Mammary epithelial cell (primary cell): ENCODE measurements around the gene IP6K3.

ENCODE experiments used
- EZH2 ChIP-seq: IDR thresholded peaks from 2 replicates; pipeline ENCODE4 v1.6.1; 2012; ENCODE audit warnings: low read length, inconsistent platforms, borderline replicate concordance
- TF ChIP-seq, protein P1 (sequence below), 2 donors: IDR thresholded peaks in 1 of 2; conservative IDR thresholded peaks in 1 of 2; 2 replicates each; pipeline ENCODE4 v1.5.1; 2011 to 2012; ENCODE audit warnings: inconsistent platforms in 2 of 2, low read length in 2 of 2, mild to moderate bottlenecking in 2 of 2, control low read depth in 1 of 2, low read depth in 1 of 2; ENCODE audit not compliant: insufficient read depth in 1 of 2; ENCODE audit errors: extremely low read depth in 1 of 2

DNA sequence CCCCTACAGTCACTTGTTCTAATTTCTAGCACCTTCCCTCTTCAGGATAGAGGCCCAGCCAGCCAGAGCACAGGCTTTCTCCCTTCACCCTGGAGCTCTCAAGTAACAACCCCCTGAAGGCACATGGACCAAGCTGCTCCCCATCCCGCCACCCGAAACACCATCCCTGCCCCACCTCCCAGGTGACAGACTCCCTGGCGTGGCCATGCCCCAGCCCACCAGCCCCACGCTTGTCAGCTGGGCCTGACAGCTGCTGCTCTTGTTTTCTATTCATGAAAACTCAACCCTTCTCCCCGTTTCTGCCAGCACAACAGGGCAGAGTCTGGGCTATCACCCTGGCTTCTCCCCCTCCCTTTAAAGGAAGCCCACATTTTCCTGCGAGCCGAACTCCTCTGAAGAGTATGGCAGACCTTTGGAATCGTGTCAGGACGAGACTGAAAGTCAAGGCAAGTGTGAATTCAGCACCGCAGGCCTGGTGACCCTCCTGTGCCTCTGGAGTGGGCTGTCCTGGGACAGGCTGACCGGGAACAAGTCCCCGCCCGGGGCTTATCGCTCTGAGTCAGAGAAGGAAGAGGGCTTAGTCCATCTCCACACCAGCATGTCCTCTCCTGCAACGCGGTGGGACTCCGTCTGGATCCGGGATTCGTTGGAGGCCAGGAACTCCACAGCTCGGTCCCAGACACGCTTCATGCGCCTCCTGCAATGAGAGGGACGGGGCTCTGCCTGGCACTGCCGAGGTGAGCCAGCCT, 25.6 kb upstream of the IP6K3 start:
- TF ChIP-seq, protein P1, sequence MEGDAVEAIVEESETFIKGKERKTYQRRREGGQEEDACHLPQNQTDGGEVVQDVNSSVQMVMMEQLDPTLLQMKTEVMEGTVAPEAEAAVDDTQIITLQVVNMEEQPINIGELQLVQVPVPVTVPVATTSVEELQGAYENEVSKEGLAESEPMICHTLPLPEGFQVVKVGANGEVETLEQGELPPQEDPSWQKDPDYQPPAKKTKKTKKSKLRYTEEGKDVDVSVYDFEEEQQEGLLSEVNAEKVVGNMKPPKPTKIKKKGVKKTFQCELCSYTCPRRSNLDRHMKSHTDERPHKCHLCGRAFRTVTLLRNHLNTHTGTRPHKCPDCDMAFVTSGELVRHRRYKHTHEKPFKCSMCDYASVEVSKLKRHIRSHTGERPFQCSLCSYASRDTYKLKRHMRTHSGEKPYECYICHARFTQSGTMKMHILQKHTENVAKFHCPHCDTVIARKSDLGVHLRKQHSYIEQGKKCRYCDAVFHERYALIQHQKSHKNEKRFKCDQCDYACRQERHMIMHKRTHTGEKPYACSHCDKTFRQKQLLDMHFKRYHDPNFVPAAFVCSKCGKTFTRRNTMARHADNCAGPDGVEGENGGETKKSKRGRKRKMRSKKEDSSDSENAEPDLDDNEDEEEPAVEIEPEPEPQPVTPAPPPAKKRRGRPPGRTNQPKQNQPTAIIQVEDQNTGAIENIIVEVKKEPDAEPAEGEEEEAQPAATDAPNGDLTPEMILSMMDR (conservative IDR thresholded peaks at IDR 0.05 in 1 of 2, IDR thresholded peaks at IDR 0.05 in 1 of 2; ENCODE audit: extremely low read depth in 1 of 2, insufficient read depth in 1 of 2, low read depth in 1 of 2, low read length in 2 of 2) = no peak
- no peak for TF ChIP-seq EZH2
